Stimulated activated CD4-positive, alpha-beta T cell treated with anti-CD3 and anti-CD28 coated beads, Interleukin-1b, Interleukin-23, amount 100 ng/mL, for 24 hours (primary cell): ENCODE data around the gene ERC2.

Experiments
- DNase-seq, 4 experiments: peaks; one replicate each; pipeline ENCODE4 v3.0.0-alpha.2; 2020; ENCODE audit warnings: low read depth in 4 of 4, low spot score in 1 of 4

The ERC2 gene

DNA sequence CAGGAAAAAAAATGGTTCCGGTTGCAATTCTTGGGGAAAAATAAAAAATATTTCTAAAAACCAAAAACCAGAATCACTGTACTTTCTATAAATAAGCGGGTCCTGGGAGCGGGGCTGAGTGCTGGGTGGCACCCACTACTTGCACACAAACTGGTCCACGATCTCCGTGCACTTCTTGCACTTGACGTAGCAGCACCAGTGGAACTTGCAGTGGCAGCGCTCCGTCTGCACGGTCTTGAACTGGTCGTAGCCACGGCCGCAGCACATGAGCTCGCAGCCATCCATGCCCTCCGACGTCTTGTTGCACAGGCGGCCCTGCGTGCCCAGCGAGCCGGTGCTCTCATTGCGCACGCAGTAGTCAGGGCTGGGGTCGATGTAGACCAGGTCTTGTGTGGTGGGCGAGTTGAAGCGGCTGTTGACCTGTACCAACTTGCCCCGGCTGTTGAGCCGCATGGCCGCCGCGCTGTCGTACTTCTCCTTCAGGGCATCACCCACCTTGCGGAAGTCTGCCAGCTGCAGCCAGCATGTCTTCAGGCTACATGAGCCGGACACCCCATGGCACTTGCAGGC is 998.2 kb downstream of the ERC2 start:
- DNase-seq = no peak

DNA sequence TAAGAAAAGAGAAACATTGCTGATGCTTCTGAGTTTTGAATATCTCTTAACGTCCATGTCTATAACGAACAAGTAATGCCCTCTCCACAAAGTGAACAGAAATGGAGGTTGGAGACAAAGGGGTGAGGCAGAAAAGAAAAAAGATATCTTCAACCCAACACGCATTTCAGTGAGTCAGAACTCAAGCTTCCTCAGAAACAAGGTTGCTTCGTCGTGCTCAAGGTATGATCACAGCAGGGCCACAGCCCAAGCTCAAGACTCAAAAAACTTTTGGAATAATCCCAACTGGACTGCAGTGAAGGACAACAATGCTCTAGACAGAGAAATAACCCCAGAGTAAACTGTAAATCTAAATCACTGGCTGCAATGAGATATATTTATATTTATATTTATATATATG is 1000.0 kb downstream of the ERC2 start:
- DNase-seq = no peak

DNA sequence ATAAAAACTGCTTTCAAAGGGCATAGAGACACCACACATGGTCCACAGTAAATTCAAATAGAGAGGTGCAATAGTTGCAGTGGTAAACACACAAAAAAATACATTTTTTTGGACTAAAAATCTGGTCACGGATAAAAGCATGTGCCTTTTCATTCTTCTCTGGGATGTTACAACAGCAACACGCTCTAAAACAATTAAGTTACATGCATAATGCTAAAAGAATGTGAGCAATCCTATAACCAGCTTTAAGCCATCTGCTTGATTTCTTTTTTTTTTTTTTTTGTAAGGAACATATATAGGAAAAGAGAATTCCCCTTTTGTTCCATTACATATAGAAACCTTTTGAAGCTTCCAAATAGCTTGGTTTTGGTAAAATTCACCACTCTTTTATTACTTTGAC is 1001.2 kb downstream of the ERC2 start:
- DNase-seq = no peak

DNA sequence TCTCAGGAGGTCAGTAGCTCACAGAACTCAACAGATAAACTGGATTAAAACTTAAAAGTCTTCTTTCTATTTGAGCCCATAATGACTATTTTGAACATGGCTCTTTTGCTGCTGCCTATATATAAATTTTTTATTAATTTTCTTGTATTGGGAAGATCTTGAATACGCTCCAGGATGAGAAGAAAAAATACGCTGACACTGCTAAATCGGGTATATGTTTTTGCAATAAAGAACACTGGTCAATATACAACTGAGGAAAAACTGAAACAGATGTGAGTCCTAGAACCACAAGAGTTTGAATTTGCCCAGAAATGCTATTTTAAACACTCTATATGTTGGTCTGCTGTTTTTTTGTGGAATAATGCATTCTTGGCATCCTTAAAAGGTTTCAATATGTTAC is 1001.7 kb downstream of the ERC2 start:
- no peak for DNase-seq

DNA sequence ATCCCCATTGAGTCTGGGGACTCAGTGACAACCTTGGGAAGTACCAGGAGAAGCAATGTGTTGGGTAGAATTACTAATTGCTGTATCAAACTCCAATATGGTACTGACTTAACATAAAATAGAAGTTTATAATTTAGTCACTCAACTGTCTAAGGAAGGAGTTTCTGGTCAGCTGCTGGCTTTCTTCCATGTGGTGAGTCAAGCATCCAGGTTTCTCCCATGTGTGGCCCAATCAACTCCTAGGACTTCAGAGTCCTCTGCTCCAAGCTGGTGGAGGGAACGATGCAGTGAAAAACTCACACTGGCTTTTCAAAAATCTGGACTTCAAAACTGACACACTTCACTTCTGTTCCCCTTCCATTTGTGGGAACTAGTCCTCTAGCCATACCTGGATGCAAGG is 1006.4 kb downstream of the ERC2 start:
- DNase-seq = no peak

DNA sequence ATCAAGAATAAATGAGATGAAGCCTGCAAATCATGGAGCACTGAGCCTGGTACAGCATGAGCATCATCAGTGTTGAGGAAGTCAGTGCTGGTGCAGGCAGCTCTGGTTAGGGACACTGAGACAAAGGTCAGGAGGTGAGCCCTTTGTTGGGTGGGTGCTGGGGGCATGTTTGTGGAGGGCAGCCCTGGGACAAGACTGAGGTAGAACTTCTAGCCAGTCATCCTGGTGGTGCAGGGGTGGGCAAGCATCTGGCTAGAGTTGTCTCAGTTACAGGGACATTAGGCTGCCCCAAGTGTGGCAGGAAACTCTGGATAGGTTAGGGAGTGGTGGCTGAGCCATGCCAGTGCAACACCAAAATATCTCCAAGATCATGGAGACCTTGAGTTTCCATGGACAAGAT is 1008.4 kb downstream of the ERC2 start:
- no peak for DNase-seq
